OCI-LY3 (cell line): ENCODE results near the gene FRAS1.

Experiments used
- EZH2phosphoT487 ChIP-seq: fragments of 200-600 bp; shearing (Covaris generic); IDR thresholded peaks from 2 replicates; pipeline ENCODE4 v1.6.1; 2018; ENCODE audit warnings: antibody characterized with exemption, mixed run types, low read depth
- TF ChIP-seq, protein P1 (sequence below): fragments of 200-600, 300-600 bp; sonication (generic); IDR thresholded peaks from 2 replicates; pipeline ENCODE4 v1.5.1; 2014; ENCODE audit warnings: antibody characterized with exemption, low read length, low read depth

DNA sequence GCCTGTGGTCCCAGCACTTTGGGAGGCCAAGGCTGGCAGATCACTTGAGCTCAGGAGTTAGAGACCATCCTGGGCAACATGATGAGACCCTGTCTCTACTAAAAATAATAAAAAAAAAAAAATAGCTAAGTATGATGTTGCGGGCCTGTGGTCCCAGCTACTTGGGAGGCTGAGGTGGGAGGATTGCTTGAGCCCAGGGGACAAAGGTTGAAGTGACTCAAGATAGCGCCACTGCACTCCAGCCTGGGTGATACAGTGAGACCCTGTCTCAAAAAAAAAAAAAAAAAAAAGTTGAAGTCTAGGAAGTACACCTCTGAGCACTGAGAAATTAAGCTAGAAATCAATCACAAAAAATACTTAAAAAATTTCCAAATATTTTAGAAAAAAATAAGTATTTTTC, 86.5 kb downstream of the FRAS1 start:
- TF ChIP-seq, protein P1, sequence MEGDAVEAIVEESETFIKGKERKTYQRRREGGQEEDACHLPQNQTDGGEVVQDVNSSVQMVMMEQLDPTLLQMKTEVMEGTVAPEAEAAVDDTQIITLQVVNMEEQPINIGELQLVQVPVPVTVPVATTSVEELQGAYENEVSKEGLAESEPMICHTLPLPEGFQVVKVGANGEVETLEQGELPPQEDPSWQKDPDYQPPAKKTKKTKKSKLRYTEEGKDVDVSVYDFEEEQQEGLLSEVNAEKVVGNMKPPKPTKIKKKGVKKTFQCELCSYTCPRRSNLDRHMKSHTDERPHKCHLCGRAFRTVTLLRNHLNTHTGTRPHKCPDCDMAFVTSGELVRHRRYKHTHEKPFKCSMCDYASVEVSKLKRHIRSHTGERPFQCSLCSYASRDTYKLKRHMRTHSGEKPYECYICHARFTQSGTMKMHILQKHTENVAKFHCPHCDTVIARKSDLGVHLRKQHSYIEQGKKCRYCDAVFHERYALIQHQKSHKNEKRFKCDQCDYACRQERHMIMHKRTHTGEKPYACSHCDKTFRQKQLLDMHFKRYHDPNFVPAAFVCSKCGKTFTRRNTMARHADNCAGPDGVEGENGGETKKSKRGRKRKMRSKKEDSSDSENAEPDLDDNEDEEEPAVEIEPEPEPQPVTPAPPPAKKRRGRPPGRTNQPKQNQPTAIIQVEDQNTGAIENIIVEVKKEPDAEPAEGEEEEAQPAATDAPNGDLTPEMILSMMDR: no peak
- TF ChIP-seq EZH2phosphoT487: no peak
